Natural killer cell (primary cell): ENCODE measurements around the gene XCL1. TPM values are rescaled to one million over a fixed set of nuclear protein-coding genes. Genes with fewer than 3 reads are reported as not detected.

ENCODE experiments used
- ATAC-seq, 3 donors: fragments of 150-1000 bp in 2 of 3; fragments of 200-7000 bp in 1 of 3; cut with Tn5 transposase; 1 replicate in 1 of 3; 2 replicates in 2 of 3; pipeline ENCODE4 v1.10.0; 2021; ENCODE audit warnings: mild to moderate bottlenecking in 2 of 3, moderate library complexity in 2 of 3
- DNase-seq, 2 donors: peaks; one replicate each; pipeline versions ENCODE4 v3.0.0 to v3.0.0-alpha.2; 2013 to 2021; ENCODE audit warnings: mixed read lengths in 1 of 2
- H3K27ac ChIP-seq: one replicate; pipeline ENCODE4 v1.5.1; 2013; ENCODE audit warnings: mild to moderate bottlenecking, low read length
- H3K27me3 ChIP-seq: one replicate; pipeline ENCODE4 v1.6.1; 2013; ENCODE audit warnings: low read length; ENCODE audit not compliant: control insufficient read depth, insufficient read depth
- H3K36me3 ChIP-seq: one replicate; pipeline ENCODE4 v1.6.1; 2013; ENCODE audit warnings: low read length; ENCODE audit not compliant: control insufficient read depth, insufficient read depth
- H3K4me1 ChIP-seq: one replicate; pipeline ENCODE4 v1.6.1; 2013; ENCODE audit warnings: low read length; ENCODE audit not compliant: control insufficient read depth, insufficient read depth
- H3K4me3 ChIP-seq: one replicate; pipeline ENCODE4 v1.5.1; 2013; ENCODE audit warnings: low read length
- H3K9me3 ChIP-seq: one replicate; pipeline ENCODE4 v1.6.1; 2013; ENCODE audit warnings: low read length; ENCODE audit not compliant: control insufficient read depth, insufficient read depth
- H3K27ac Mint-ChIP-seq, 2 donors: one replicate each; pipeline ENCODE4 v1.8.0; 2022; ENCODE audit warnings: mild to moderate bottlenecking in 2 of 2, mixed read lengths in 2 of 2, moderate library complexity in 1 of 2
- H3K27me3 Mint-ChIP-seq, 2 donors: one replicate each; pipeline ENCODE4 v1.8.0; 2022; ENCODE audit warnings: low read depth in 2 of 2, mixed read lengths in 2 of 2
- H3K36me3 Mint-ChIP-seq: one replicate; pipeline ENCODE4 v1.8.0; 2022; ENCODE audit warnings: mixed read lengths
- H3K4me1 Mint-ChIP-seq, 2 donors: one replicate each; pipeline ENCODE4 v1.8.0; 2022; ENCODE audit warnings: mixed read lengths in 2 of 2
- H3K4me3 Mint-ChIP-seq: one replicate; pipeline ENCODE4 v1.8.0; 2022; ENCODE audit warnings: mild to moderate bottlenecking, moderate library complexity, mixed read lengths
- H3K9me3 Mint-ChIP-seq, 2 donors: one replicate each; pipeline ENCODE4 v1.8.0; 2022; ENCODE audit warnings: mixed read lengths in 2 of 2
- WGBS: methylation state at CpG from one replicate; pipeline ENCODE4 v1.1.7; 2013; ENCODE audit warnings: missing lambda C conversion rate; ENCODE audit not compliant: insufficient coverage; 5-methylcytosine and 5-hydroxymethylcytosine counted together
- intact Hi-C: fragments of 100-400 bp; cut with micrococcal nuclease; formaldehyde crosslinking; loops from one replicate; pipeline ENCODE4 v1.14.2; 2022
- total RNA-seq, 4 donors: library from RNA; stranded (reverse); fragments of 120-200 nt in 1 of 4; gene quantifications; one replicate each; pipeline versions ENCODE4 v1.2.3 to v1.2.4, GENCODE V29; 2013 to 2022
- TF ChIP-seq, protein P1 (sequence below): fragments of 200-600 bp; IDR thresholded peaks from one replicate; pipeline ENCODE4 v1.8.0; 2022; ENCODE audit warnings: antibody characterized with exemption

XCL1 gene
- total RNA-seq, 3 donors from 2014 or later (not counting 1 experiment from before 2014, with no cell fraction given), result 11.4 to 23.8 (median 16.1) TPM

DNA sequence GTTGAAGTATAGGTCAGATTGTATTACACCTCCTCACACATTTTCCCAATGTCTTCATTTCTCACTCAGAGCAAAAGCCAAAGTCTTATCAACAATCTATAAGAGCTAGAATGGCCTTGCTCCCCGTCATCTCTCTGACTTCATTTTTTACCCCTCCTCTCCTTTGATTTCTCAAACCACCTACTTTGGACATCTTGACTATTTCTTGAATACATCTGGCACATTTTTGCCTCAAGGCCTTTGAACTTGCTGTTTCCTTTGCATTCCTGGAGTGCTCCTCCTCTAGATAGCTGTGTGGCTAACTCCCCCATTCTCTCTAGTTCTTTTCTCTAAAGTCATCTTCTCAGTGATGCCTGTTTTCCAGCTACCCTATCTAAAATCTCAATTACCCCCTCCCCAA lies 25.4 kb upstream of the XCL1 start:
- intact Hi-C loops, result no loop called here
- H3K4me1 ChIP-seq, result peaks cover 31% of the 10 kb centered on the region
- Mint-ChIP-seq H3K27me3 (no peaks in the 10 kb centered on the region), H3K27ac (no peak overlapping the region), H3K4me3 (no peak overlapping the region), H3K9me3 (peaks cover 0 to 3% of the 10 kb centered on the region in 2 donors), H3K4me1 (peaks cover 33 to 58% of the 10 kb centered on the region in 2 donors), H3K36me3 (no peaks in the 10 kb centered on the region)
- TF ChIP-seq, protein P1, sequence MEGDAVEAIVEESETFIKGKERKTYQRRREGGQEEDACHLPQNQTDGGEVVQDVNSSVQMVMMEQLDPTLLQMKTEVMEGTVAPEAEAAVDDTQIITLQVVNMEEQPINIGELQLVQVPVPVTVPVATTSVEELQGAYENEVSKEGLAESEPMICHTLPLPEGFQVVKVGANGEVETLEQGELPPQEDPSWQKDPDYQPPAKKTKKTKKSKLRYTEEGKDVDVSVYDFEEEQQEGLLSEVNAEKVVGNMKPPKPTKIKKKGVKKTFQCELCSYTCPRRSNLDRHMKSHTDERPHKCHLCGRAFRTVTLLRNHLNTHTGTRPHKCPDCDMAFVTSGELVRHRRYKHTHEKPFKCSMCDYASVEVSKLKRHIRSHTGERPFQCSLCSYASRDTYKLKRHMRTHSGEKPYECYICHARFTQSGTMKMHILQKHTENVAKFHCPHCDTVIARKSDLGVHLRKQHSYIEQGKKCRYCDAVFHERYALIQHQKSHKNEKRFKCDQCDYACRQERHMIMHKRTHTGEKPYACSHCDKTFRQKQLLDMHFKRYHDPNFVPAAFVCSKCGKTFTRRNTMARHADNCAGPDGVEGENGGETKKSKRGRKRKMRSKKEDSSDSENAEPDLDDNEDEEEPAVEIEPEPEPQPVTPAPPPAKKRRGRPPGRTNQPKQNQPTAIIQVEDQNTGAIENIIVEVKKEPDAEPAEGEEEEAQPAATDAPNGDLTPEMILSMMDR, result no peak
- 74% methylated on average over 1 of the region's 1 CpG for WGBS
- no peak for ATAC-seq
- H3K4me3 ChIP-seq, result no peak overlapping the region
- DNase-seq, result no peak
- no peak overlapping the region for H3K27ac ChIP-seq
- no peaks in the 10 kb centered on the region for H3K36me3 ChIP-seq
- no peaks in the 10 kb centered on the region for H3K27me3 ChIP-seq
- H3K9me3 ChIP-seq, result no peaks in the 10 kb centered on the region

DNA sequence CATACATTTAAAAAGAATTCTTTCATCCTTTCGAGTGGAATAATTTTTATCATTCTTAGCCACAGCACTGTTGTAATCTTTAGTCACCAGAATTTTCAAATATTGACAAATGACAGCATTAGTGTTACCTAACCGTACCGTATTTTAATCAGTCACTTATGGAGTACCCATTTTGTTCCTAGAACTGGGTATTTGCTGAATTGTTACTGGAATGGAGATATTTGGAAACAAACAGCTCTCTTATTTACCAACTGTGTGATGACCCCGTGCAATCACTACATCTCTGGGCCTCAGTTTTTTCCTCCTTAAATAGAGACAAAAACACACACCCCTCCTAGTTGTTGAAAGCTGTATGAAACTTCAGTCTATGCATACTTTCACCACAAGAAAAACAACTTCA lies 24.7 kb upstream of the XCL1 start:
- intact Hi-C loops, result no loop called here
- Histone ChIP-seq H3K27me3 (no peaks in the 10 kb centered on the region), H3K36me3 (no peaks in the 10 kb centered on the region), H3K4me1 (peaks cover 32% of the 10 kb centered on the region), H3K27ac (no peak overlapping the region), H3K4me3 (no peak overlapping the region), H3K9me3 (no peaks in the 10 kb centered on the region)
- Mint-ChIP-seq H3K27ac (no peak overlapping the region), H3K9me3 (peaks cover 0 to 3% of the 10 kb centered on the region in 2 donors), H3K4me1 (peaks cover 35 to 57% of the 10 kb centered on the region in 2 donors), H3K4me3 (no peak overlapping the region), H3K36me3 (no peaks in the 10 kb centered on the region), H3K27me3 (no peaks in the 10 kb centered on the region)
- no peak for ATAC-seq
- WGBS, result 96% methylated on average over 4 of the region's 4 CpGs
- DNase-seq, result no peak
- TF ChIP-seq, protein P1, result no peak

DNA sequence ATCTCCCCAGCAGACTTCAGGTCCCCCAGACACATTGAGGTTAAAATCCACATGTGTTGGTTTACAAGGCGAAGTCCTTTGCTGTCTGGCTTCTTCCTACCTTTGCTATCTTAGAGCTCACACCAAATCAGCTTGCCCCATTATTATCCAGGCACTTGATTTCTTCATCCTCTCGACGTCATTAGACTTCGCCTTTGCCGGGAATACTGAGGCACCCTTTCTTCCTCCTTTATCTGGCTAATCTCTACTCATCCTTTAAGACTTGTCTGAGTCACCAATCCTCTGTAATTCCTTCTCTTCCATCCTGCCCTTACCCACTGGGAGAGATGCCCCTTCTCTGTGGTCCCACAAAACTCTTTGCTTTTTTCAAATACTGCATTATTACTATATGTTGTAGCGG lies 23.4 kb upstream of the XCL1 start:
- ATAC-seq, result no peak
- H3K9me3 Mint-ChIP-seq, result no peaks in the 10 kb centered on the region
- Histone ChIP-seq H3K4me1 (peaks cover 32% of the 10 kb centered on the region), H3K27me3 (no peaks in the 10 kb centered on the region), H3K27ac (no peak overlapping the region), H3K9me3 (no peaks in the 10 kb centered on the region), H3K4me3 (no peak overlapping the region), H3K36me3 (no peaks in the 10 kb centered on the region)
- no peak overlapping the region for H3K27ac Mint-ChIP-seq
- no peaks in the 10 kb centered on the region for H3K36me3 Mint-ChIP-seq
- 96% methylated on average over 5 of the region's 6 CpGs for WGBS
- no peaks in the 10 kb centered on the region for H3K27me3 Mint-ChIP-seq
- H3K4me1 Mint-ChIP-seq, result peaks cover 43 to 69% of the 10 kb centered on the region in 2 donors
- intact Hi-C loops, result no loop called here
- TF ChIP-seq, protein P1, result no peak
- no peak overlapping the region for H3K4me3 Mint-ChIP-seq
- DNase-seq, result no peak
